DMS153 treated with DMSO at 0.1 percent for 48 hours (cell line): ENCODE results near the gene BDP1.
"Not testable (repeated sequence)": the region's sequence is repeated elsewhere in the genome, so short reads cannot be mapped to it uniquely, and the experiment has no call there.

ENCODE experiments used
- DNase-seq: peaks from one replicate; lab custom pipeline; 2025; ENCODE audit not compliant: unreplicated experiment; lab: John Stamatoyannopoulos, UW

Gene BDP1

DNA sequence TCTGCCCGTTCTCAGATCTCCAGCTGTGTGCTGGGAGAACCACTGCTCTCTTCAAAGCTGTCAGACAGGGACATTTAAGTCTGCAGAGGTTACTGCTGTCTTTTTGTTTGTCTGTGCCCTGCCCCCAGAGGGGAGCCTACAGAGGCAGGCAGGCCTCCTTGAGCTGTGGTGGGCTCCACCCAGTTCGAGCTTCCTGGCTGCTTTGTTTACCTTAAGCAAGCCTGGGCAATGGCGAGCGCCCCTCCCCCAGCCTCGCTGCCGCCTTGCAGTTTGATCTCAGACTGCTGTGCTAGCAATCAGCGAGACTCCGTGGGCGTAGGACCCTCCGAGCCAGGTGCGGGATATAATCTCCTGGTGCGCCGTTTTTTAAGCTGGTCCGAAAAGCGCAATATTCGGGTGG is 154.5 kb downstream of the BDP1 start:
- DNase-seq: not testable (repeated sequence)

DNA sequence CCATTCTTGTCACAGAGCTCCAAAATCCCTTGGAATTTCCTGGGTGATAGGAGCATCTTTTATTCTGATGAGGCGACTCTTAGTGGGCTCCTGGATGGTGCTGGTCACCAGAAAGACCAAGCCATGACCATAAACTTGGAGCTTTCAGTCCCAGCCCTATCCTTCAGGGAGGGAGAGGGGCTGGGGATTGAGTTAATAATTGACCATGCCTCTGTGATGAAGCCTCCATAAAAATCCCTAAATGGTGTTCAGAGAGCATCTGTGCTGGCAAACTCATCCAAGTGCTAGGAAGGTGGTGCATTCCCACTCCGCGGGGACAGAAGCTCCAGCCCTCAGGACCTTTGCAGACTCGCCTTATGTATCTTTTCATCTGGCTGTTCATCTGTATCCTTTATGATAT is 160.4 kb downstream of the BDP1 start:
- no peak for DNase-seq
